ENCODE measurements around the gene ENPP4.
"Not testable (repeated sequence)": the region's sequence is repeated elsewhere in the genome, so short reads cannot be mapped to it uniquely, and the experiment has no call there.

Gene ENPP4

DNA sequence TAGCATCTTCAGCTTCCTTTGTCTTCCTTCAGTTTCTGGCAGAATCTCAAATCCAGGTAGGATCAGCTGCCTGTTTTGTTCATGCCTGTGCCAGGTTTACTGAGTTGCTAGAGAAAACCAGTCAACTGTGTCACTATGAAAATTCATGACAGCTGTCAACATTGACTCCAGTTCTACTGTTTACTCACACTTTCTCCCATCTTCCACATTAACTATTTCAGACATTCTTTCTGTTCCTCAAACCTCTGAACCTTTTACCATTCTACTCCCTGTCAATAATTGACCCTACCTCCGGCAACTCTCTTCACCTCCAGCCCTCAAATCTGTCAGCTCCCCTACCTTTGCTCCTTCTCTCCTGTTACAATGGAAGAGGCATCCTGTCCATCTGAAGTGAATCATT is 8.5 kb downstream of the ENPP4 start:
- ChIA-PET CTCF (interaction anchor here (0.8 to 1.3 kb wide), 2 partner anchors 9 to 10 kb away, joined by 3 read pairs; partner anchors contain the start of gene ENPP4), POLR2A (no interaction called here)
- WGBS (ENCODE audit: insufficient coverage), result 93% methylated on average over 1 of the region's 1 CpG
- H3K9me3 ChIP-seq (ENCODE audit: control extremely low read depth in 1 of 5, control insufficient read depth in 4 of 5, insufficient read depth in 2 of 5, low read depth in 1 of 5, low read length in 4 of 5), result no peaks in the 10 kb centered on the region
- H3K27ac ChIP-seq (ENCODE audit: insufficient read depth in 1 of 2, low read depth in 1 of 2, low read length in 2 of 2, poor library complexity in 1 of 2, severe bottlenecking in 2 of 2), result no peak overlapping the region
- H3K4me1 ChIP-seq (ENCODE audit: control extremely low read depth in 1 of 4, control insufficient read depth in 4 of 4, insufficient read depth in 4 of 4, low read length in 3 of 4), result peaks cover 0 to 2% (median 0%) of the 10 kb centered on the region in 4 experiments
- H3K36me3 ChIP-seq (ENCODE audit: control insufficient read depth in 4 of 4, insufficient read depth in 4 of 4, low read length in 3 of 4), result peaks cover 2 to 14% (median 6%) of the 10 kb centered on the region in 4 experiments
- DNase-seq, result no peak
- no peak overlapping the region for H3K4me3 ChIP-seq (ENCODE audit: control insufficient read depth in 1 of 7, extremely low read depth in 1 of 7, insufficient read depth in 4 of 7, low read depth in 2 of 7, low read length in 6 of 7)
- H3K27me3 ChIP-seq (replicated peaks in 2 of 5; ENCODE audit: control insufficient read depth in 4 of 5, insufficient read depth in 5 of 5, low read length in 4 of 5), result no peaks in the 10 kb centered on the region

DNA sequence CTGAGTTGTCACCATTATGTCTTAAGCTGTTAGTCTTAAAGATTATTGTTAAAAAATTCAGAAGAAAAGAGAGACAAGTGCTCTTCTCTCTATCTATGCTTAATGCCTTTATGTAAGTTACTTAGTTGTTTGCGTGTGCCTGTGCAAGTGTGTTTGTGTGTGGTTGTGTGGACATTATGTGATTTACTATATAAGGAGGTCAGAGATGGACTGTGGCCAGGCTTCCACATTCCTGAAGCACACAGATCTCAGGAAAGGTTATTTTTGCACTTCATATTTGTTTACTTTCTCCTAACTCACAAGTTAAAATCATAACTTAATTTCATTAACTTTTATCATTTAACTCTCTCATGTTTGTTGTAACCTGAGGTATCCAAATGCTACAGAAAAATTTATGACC is 14.5 kb downstream of the ENPP4 start:
- POLR2A ChIA-PET, result interaction anchor here (0.6 kb wide), 1 partner anchor 65 kb away, joined by 3 read pairs; no protein-coding TSS in a partner anchor
- Histone ChIP-seq H3K36me3 (ENCODE audit: control insufficient read depth in 4 of 4, insufficient read depth in 4 of 4, low read length in 3 of 4) (peaks cover 4 to 15% (median 8%) of the 10 kb centered on the region in 4 experiments), H3K4me1 (ENCODE audit: control extremely low read depth in 1 of 4, control insufficient read depth in 4 of 4, insufficient read depth in 4 of 4, low read length in 3 of 4) (no peaks in the 10 kb centered on the region), H3K4me3 (ENCODE audit: control insufficient read depth in 1 of 7, extremely low read depth in 1 of 7, insufficient read depth in 4 of 7, low read depth in 2 of 7, low read length in 6 of 7) (no peak overlapping the region), H3K27me3 (replicated peaks in 2 of 5; ENCODE audit: control insufficient read depth in 4 of 5, insufficient read depth in 5 of 5, low read length in 4 of 5) (no peaks in the 10 kb centered on the region), H3K9me3 (ENCODE audit: control extremely low read depth in 1 of 5, control insufficient read depth in 4 of 5, insufficient read depth in 2 of 5, low read depth in 1 of 5, low read length in 4 of 5) (no peaks in the 10 kb centered on the region), H3K27ac (ENCODE audit: insufficient read depth in 1 of 2, low read depth in 1 of 2, low read length in 2 of 2, poor library complexity in 1 of 2, severe bottlenecking in 2 of 2) (no peak overlapping the region)
- DNase-seq, result no peak
- WGBS (ENCODE audit: insufficient coverage), result 100% methylated on average over 1 of the region's 1 CpG
- CTCF ChIA-PET, result no interaction called here

DNA sequence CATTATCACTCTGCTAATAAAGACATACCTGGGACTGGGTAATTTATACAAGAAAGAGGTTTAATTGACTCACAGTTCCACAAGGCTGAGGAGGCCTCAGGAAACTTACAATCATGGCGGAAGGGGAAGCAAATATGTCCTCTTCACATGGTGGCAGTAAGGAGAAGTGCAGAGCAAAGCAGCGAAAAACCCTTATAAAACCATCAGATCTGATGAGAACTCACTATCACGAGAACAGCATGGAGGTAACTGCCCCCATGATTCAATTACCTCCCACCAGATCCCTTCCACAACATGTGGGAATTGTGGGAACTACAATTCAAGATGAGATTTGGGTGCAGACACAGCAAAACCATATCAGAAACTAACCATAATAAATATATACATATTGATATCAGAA is 19.3 kb downstream of the ENPP4 start:
- H3K9me3 ChIP-seq (ENCODE audit: control extremely low read depth in 1 of 5, control insufficient read depth in 4 of 5, insufficient read depth in 2 of 5, low read depth in 1 of 5, low read length in 4 of 5); H3K36me3 ChIP-seq (ENCODE audit: control insufficient read depth in 4 of 4, insufficient read depth in 4 of 4, low read length in 3 of 4); H3K27me3 ChIP-seq (replicated peaks in 2 of 5; ENCODE audit: control insufficient read depth in 4 of 5, insufficient read depth in 5 of 5, low read length in 4 of 5); CTCF ChIA-PET; H3K4me3 ChIP-seq (ENCODE audit: control insufficient read depth in 1 of 7, extremely low read depth in 1 of 7, insufficient read depth in 4 of 7, low read depth in 2 of 7, low read length in 6 of 7); H3K27ac ChIP-seq (ENCODE audit: insufficient read depth in 1 of 2, low read depth in 1 of 2, low read length in 2 of 2, poor library complexity in 1 of 2, severe bottlenecking in 2 of 2); DNase-seq; POLR2A ChIA-PET; H3K4me1 ChIP-seq (ENCODE audit: control extremely low read depth in 1 of 4, control insufficient read depth in 4 of 4, insufficient read depth in 4 of 4, low read length in 3 of 4): not testable (repeated sequence)
- WGBS (ENCODE audit: insufficient coverage), result 100% methylated on average over 2 of the region's 3 CpGs

DNA sequence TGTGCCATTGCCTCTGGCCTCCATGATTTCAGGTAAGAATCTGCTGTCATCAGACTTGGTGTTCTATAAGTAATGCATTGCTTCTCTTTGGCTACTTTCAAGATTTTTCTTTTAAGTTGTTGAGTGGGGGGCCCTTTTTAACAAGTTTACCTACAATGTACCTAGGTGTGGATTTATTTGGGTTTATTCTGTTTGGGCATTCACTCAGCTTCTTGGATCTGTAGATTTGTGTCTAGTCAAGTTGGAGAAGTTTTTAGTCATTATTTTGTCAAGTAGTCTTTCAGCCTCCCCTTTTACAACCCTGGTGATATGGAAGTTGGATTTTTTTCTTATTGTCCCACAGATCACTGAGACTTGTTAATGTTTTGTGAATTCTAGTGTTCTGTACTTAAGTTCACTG is 26.9 kb downstream of the ENPP4 start:
- H3K27me3 ChIP-seq (replicated peaks in 2 of 5; ENCODE audit: control insufficient read depth in 4 of 5, insufficient read depth in 5 of 5, low read length in 4 of 5), result no peaks in the 10 kb centered on the region
- H3K4me1 ChIP-seq (ENCODE audit: control extremely low read depth in 1 of 4, control insufficient read depth in 4 of 4, insufficient read depth in 4 of 4, low read length in 3 of 4), result no peaks in the 10 kb centered on the region
- no peak overlapping the region for H3K4me3 ChIP-seq (ENCODE audit: control insufficient read depth in 1 of 7, extremely low read depth in 1 of 7, insufficient read depth in 4 of 7, low read depth in 2 of 7, low read length in 6 of 7)
- no peak for DNase-seq
- CTCF ChIA-PET, result no interaction called here
- H3K27ac ChIP-seq (ENCODE audit: insufficient read depth in 1 of 2, low read depth in 1 of 2, low read length in 2 of 2, poor library complexity in 1 of 2, severe bottlenecking in 2 of 2), result no peak overlapping the region
- H3K9me3 ChIP-seq (ENCODE audit: control extremely low read depth in 1 of 5, control insufficient read depth in 4 of 5, insufficient read depth in 2 of 5, low read depth in 1 of 5, low read length in 4 of 5), result peaks cover 0 to 3% (median 0%) of the 10 kb centered on the region in 5 experiments
- POLR2A ChIA-PET, result no interaction called here
- peaks cover 0 to 7% (median 0%) of the 10 kb centered on the region in 4 experiments for H3K36me3 ChIP-seq (ENCODE audit: control insufficient read depth in 4 of 4, insufficient read depth in 4 of 4, low read length in 3 of 4)

DNA sequence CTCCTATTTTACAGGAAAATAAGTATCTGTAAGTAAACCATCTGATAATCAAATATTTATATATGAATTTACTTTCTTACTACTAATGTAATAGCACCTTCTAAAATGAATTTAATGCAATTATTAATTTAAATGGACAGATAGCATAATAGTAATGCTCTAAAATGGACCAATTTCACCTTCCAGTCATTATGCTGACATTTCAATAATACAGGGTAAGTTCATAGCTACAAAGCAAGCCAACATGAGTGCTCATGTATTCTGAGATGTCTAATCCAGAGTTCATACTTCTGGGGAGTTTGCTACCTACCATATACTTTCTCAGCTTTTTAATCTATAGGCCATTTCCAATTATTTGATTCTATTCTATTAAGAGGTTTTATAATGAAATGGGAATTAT is 29.4 kb downstream of the ENPP4 start:
- no peak overlapping the region for H3K27ac ChIP-seq (ENCODE audit: insufficient read depth in 1 of 2, low read depth in 1 of 2, low read length in 2 of 2, poor library complexity in 1 of 2, severe bottlenecking in 2 of 2)
- no peaks in the 10 kb centered on the region for H3K27me3 ChIP-seq (replicated peaks in 2 of 5; ENCODE audit: control insufficient read depth in 4 of 5, insufficient read depth in 5 of 5, low read length in 4 of 5)
- CTCF ChIA-PET, result no interaction called here
- H3K9me3 ChIP-seq (ENCODE audit: control extremely low read depth in 1 of 5, control insufficient read depth in 4 of 5, insufficient read depth in 2 of 5, low read depth in 1 of 5, low read length in 4 of 5), result peaks cover 0 to 3% (median 0%) of the 10 kb centered on the region in 5 experiments
- POLR2A ChIA-PET, result no interaction called here
- H3K36me3 ChIP-seq (ENCODE audit: control insufficient read depth in 4 of 4, insufficient read depth in 4 of 4, low read length in 3 of 4), result peaks cover 0 to 8% (median under 1%) of the 10 kb centered on the region in 4 experiments
- H3K4me1 ChIP-seq (ENCODE audit: control extremely low read depth in 1 of 4, control insufficient read depth in 4 of 4, insufficient read depth in 4 of 4, low read length in 3 of 4), result no peaks in the 10 kb centered on the region
- no peak for DNase-seq
- H3K4me3 ChIP-seq (ENCODE audit: control insufficient read depth in 1 of 7, extremely low read depth in 1 of 7, insufficient read depth in 4 of 7, low read depth in 2 of 7, low read length in 6 of 7), result no peak overlapping the region

DNA sequence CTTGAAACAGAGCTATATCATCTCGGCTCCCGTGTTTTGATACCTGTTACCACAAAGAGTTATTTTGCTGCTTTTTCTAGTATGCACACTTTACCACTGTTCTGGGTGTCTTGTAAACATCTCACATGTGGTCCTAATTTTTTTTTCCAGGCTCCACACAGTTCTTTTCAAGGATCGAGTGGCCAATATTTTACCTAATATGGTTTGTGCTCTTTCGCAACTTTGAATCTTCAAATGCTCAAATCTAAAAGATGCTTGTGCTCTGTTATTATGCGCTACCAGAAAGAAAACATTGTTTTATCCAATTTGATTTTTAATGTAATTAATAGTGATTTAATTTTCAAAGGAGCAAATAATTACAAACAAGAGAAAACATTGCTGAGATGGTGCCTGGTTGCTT is 30.3 kb downstream of the ENPP4 start:
- ChIA-PET POLR2A (no interaction called here), CTCF (no interaction called here)
- Histone ChIP-seq H3K36me3 (ENCODE audit: control insufficient read depth in 4 of 4, insufficient read depth in 4 of 4, low read length in 3 of 4) (peaks cover 0 to 9% (median 1%) of the 10 kb centered on the region in 4 experiments), H3K27ac (ENCODE audit: insufficient read depth in 1 of 2, low read depth in 1 of 2, low read length in 2 of 2, poor library complexity in 1 of 2, severe bottlenecking in 2 of 2) (no peak overlapping the region), H3K9me3 (ENCODE audit: control extremely low read depth in 1 of 5, control insufficient read depth in 4 of 5, insufficient read depth in 2 of 5, low read depth in 1 of 5, low read length in 4 of 5) (peaks cover 0 to 3% (median 0%) of the 10 kb centered on the region in 5 experiments), H3K4me1 (ENCODE audit: control extremely low read depth in 1 of 4, control insufficient read depth in 4 of 4, insufficient read depth in 4 of 4, low read length in 3 of 4) (no peaks in the 10 kb centered on the region), H3K4me3 (ENCODE audit: control insufficient read depth in 1 of 7, extremely low read depth in 1 of 7, insufficient read depth in 4 of 7, low read depth in 2 of 7, low read length in 6 of 7) (no peak overlapping the region), H3K27me3 (replicated peaks in 2 of 5; ENCODE audit: control insufficient read depth in 4 of 5, insufficient read depth in 5 of 5, low read length in 4 of 5) (no peaks in the 10 kb centered on the region)
- 93% methylated on average over 3 of the region's 5 CpGs for WGBS (ENCODE audit: insufficient coverage)
- DNase-seq, result no peak

DNA sequence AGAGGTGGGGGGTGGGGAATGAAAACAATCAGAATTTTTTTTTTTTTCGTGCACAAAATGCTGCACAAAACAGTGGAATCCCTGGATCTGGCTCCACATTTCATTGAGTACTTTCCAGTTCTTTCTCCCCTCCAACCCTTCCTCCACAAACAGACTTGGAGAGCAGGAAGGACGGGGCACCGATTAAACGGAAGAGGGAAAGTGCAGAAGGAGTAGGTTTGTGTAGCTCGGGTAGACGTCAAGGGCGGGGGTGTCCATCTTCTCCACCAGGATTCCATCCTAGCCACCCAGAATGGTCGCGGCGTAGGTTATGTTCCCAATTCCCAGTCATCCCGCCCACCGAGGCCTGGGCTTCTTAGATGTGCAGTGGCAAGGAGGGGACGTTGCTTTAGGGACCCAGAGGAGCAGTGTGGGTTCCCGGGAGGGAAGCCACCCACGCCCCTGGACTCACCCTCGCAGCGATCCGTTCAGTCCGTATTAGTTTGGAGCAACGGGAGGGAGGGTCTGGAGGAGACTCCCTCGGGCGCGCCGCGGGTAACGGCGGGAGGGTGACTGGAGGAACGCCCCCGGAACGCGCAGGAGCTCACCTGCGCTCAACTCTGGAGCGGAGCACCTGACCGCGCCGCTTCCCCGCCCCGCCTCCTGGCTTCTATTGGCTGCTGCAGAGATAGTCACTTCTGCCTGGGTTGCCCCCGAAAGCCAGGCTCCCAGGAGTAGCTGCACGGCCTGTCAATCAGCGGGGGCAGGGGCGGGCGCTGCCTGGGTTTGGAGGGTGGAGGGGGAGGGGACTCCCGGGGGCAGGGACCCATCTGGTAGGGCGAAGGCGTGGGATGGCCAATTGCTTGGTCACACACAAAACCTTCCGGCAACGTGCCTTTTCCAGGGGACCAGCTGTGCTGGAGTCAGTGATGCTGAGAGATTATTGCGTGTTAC is 40.8 kb downstream of the ENPP4 start, which contains the start of gene ENPP5:
TSS of gene ENPP5 (minus strand) at position 624 of the 933 bp plus-strand sequence. CDS start 2,718 bp downstream, outside the sequence.
- ChIA-PET CTCF (interaction anchor here (0.6 kb wide), 1 partner anchor 236 kb away, joined by 3 read pairs; no protein-coding TSS in a partner anchor), POLR2A (interaction anchor here (0.6 kb wide), 1 partner anchor 601 kb away, joined by 5 read pairs; no protein-coding TSS in a partner anchor)
- Histone ChIP-seq H3K4me1 (ENCODE audit: control extremely low read depth in 1 of 4, control insufficient read depth in 4 of 4, insufficient read depth in 4 of 4, low read length in 3 of 4) (peaks cover 0 to 12% (median 9%) of the 10 kb centered on the region in 4 experiments), H3K9me3 (ENCODE audit: control extremely low read depth in 1 of 5, control insufficient read depth in 4 of 5, insufficient read depth in 2 of 5, low read depth in 1 of 5, low read length in 4 of 5) (no peaks in the 10 kb centered on the region), H3K27me3 (replicated peaks in 2 of 5; ENCODE audit: control insufficient read depth in 4 of 5, insufficient read depth in 5 of 5, low read length in 4 of 5) (peaks cover 0 to 3% (median 0%) of the 10 kb centered on the region in 5 experiments), H3K4me3 (ENCODE audit: control insufficient read depth in 1 of 7, extremely low read depth in 1 of 7, insufficient read depth in 4 of 7, low read depth in 2 of 7, low read length in 6 of 7) (peak within 1 kb of the TSS; percentile 69 to 92 (median 82)), H3K36me3 (ENCODE audit: control insufficient read depth in 4 of 4, insufficient read depth in 4 of 4, low read length in 3 of 4) (no peaks in the 10 kb centered on the region), H3K27ac (ENCODE audit: insufficient read depth in 1 of 2, low read depth in 1 of 2, low read length in 2 of 2, poor library complexity in 1 of 2, severe bottlenecking in 2 of 2) (no peak within 1 kb of the TSS)
- DNase-seq, result peak; percentile 66 to 85 (median 78)
- 2% methylated on average over 31 of the region's 49 CpGs for WGBS (ENCODE audit: insufficient coverage)
